ENCODE measurements around the gene PDZD4.

GRCh38 chrX:153867671-153868070, 37.3 kb upstream of the PDZD4 start:
- no peak for TF ChIP-seq MAX (IDR thresholded peaks at IDR 0.05)
- no peak for TF ChIP-seq REST (IDR thresholded peaks at IDR 0.05; ENCODE audit: low read depth)
- TF ChIP-seq TEAD4 (IDR thresholded peaks at IDR 0.05), result no peak
- TF ChIP-seq FOXM1 (IDR thresholded peaks at IDR 0.05; ENCODE audit: borderline replicate concordance, low read depth), result no peak

Data from Ishikawa (cell line).